ENCODE results near the gene CA14.
A peak's percentile ranks its signal among the peaks of the same experiment; 100 is the strongest.
"Not testable (repeated sequence)": the region's sequence is repeated elsewhere in the genome, so short reads cannot be mapped to it uniquely, and the experiment has no call there.

The CA14 gene

GRCh38 chr1:150280138-150280707, 22.6 kb downstream of the CA14 start:
- no peak for DNase-seq (ENCODE audit: low read depth)

- no peak for DNase-seq (ENCODE audit: low read depth)
These were observed 23.7 kb downstream of the CA14 start for GRCh38 chr1:150281221-150281757.

GRCh38 chr1:150281758-150282557, 24.4 kb downstream of the CA14 start, which contains the start of gene CIART:
TSS of gene CIART (plus strand) at chr1:150282554. CDS start at chr1:150283268, 714 bp downstream.
- DNase-seq (ENCODE audit: low read depth), result peak; percentile 99

GRCh38 chr1:150282558-150282958, 25.0 kb downstream of the CA14 start:
- no peak for DNase-seq (ENCODE audit: low read depth)

- no peak for DNase-seq (ENCODE audit: low read depth)
These were observed 25.7 kb downstream of the CA14 start for GRCh38 chr1:150283260-150283659.

- DNase-seq (ENCODE audit: low read depth), result no peak
These were observed 30.8 kb downstream of the CA14 start for GRCh38 chr1:150288382-150288781.

GRCh38 chr1:150288822-150289221, 31.2 kb downstream of the CA14 start:
- DNase-seq (ENCODE audit: low read depth), result no peak

- DNase-seq (ENCODE audit: low read depth), result peak; percentile 81
These were observed 36.1 kb downstream of the CA14 start, which contains the start of gene MRPS21 for GRCh38 chr1:150293433-150294253. TSS of gene MRPS21 (plus strand) at chr1:150293861. CDS start at chr1:150294367, 506 bp downstream.

- no peak for DNase-seq (ENCODE audit: low read depth)
These were observed 37.9 kb downstream of the CA14 start for GRCh38 chr1:150295476-150295875.

GRCh38 chr1:150299716-150300115, 42.1 kb downstream of the CA14 start:
- DNase-seq (ENCODE audit: low read depth), result no peak

- DNase-seq (ENCODE audit: low read depth), result no peak
These were observed 44.8 kb downstream of the CA14 start for GRCh38 chr1:150302338-150302737.

GRCh38 chr1:150302902-150303301, 45.3 kb downstream of the CA14 start:
- DNase-seq (ENCODE audit: low read depth), result no peak

- DNase-seq (ENCODE audit: low read depth), result not testable (repeated sequence)
These were observed 51.0 kb downstream of the CA14 start for GRCh38 chr1:150308585-150308984.

- DNase-seq (ENCODE audit: low read depth), result no peak
These were observed 52.4 kb downstream of the CA14 start for GRCh38 chr1:150309758-150310508.

GRCh38 chr1:150311762-150312161, 54.2 kb downstream of the CA14 start:
- DNase-seq (ENCODE audit: low read depth), result no peak

Data from GM04504 (cell line).